T-helper 2 cell (primary cell): Measurements from ENCODE around the gene APP.
"Not testable (repeated sequence)": the region's sequence is repeated elsewhere in the genome, so short reads cannot be mapped to it uniquely, and the experiment has no call there.

ENCODE experiments used
- DNase-seq, 5 experiments: peaks; one replicate each; pipeline versions ENCODE4 v3.0.0 to v3.0.0-alpha.2; 2012 to 2022

APP gene

DNA sequence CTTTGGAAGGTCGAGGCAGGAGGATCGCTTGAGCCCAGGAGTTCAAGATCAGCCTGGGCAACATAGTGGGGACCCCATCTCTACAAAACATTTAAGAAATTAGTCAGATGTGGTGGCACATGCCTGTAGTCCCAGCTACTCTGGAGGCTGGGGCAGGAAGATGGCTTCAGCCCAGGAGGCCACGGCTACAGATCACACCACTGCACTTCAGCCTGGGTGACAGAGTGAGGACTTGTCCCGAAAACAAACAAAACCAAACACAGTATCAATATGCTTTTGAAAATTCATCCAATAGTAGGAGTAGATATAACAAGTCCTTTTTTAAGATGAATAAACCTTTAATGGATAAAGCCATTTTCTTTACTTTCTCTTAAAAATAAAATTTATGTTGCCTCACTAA lies 8.5 kb downstream of the APP start:
- DNase-seq: no peak

- no peak for DNase-seq
Observed at GRCh38 chr21:26159869-26160268, 10.7 kb downstream of the APP start.

GRCh38 chr21:26157801-26158200 lies 12.8 kb downstream of the APP start:
- no peak for DNase-seq

DNA sequence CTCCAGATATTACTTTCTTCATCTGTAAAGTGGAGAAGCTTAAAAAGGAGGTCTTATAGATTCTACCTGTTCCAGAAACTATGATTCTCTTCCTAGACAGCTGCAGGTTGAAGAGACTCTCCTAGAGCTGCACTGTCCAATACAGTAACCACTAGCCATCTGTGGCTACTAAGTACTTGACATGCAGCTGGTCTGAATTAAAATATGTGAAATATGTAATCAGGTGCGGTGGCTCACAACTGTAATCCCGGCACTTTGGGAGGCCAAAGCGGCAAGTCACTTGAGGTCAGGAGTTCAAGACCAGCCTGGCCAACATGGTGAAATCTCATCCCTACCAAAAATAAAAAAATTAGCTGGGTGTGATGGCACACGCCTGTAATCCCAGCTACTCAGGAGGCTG lies 15.8 kb downstream of the APP start:
- DNase-seq: no peak

DNA sequence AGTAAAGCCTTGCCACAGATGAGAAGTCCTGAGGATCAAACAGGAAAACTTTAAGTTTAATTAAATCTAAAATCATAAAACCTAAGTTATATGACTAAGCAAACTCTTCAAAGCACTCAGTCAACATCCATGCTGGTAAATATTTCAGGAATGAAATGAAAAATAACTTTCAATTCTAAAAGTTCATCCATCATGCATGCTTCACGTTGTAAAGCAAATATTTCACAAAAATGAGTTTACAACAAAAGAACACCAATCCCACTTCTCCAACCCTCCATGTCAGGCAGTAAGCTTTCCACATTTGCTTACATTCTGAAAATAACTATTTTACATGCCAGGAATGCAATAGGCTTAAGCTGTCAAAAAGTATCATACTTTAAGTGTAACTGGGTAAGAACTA lies 16.8 kb downstream of the APP start:
- no peak for DNase-seq

DNA sequence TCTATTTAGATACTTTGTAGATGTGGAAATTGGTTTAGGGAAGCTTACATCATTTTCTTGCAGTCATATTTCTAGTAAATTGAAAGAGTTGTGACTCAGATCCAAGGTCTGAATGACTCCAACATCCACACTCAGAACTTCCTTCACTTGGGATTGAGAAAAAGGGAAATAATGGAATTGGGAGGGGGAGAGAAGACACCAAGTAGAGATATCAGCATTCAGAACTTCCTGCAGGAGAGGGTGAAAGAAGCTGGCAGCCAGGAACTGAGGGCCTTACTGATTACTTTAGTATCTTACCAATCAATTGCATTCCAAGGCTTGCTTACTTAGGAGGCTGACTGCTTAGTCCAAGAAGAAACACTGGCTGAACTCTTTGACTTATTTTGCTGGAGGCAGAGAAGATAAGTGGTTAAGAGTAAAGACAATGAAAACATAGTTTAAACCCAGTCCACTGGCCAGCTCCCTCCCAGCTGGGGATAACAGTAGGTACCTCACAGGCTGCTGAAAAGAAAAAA lies 21.7 kb downstream of the APP start:
- no peak for DNase-seq

DNA sequence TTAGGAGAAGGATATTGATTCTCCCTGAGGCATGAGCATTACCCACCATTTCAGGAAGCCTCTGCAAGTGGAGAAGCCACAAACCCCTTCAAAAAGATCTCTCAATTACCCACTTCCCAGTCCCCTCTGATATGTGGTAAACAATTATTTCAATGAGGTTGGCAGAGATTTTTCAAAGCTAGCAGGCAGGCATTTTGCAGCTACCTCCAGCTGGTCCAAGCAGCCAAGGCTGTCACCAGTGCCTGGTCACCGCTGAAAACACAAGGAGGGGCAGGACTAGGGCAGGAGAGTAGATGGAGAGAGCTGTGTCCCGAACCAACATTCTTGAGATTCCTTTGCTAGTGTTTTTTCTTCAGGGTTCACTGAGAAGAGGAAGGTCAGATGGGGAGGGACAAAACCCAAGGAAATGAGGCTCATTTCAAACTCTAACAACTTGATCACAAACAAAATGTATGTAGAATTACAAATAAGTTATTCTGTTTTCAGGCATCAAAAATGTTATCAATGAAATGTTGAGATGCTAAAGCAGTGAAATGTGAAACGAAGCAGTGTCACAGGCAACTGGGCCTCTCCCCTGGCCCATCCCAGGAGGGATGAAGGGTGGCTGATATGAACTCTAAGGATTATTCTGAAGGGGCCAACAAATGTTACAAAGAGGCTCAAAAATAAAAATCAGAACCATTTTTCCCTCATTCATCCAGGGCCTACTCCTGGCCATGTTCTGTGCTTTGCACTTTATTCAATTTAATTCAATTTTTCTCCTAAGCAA lies 22.3 kb downstream of the APP start:
- peak in 1 of 5 experiments; percentile 12 for DNase-seq

- peak in 1 of 5 experiments; percentile 35 for DNase-seq
Observed at GRCh38 chr21:26147535-26147934, 23.0 kb downstream of the APP start.

GRCh38 chr21:26146681-26147080 lies 23.9 kb downstream of the APP start:
- no peak for DNase-seq

- DNase-seq: no peak
Observed at GRCh38 chr21:26144031-26144430, 26.5 kb downstream of the APP start.

DNA sequence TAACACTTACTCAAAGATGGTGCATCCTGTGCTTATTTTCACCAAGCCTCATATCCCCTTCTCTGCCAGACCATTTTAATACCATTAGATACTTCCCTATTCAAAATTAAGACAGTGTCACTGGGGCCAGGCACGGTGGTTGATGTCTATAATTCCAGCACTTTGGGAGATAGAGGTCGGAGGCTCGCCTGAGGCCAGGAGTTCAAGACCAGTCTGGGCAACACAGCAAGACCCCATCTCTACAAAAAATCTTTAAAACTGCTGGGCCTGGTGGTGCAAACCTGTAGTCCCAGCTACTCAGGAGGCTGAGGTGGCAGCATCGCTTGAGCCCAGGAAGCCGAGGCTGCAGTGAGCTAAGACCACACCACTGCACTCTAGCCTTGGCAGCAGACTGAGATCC lies 28.2 kb downstream of the APP start:
- no peak for DNase-seq

- DNase-seq: no peak
Observed at GRCh38 chr21:26140926-26141325, 29.6 kb downstream of the APP start.

DNA sequence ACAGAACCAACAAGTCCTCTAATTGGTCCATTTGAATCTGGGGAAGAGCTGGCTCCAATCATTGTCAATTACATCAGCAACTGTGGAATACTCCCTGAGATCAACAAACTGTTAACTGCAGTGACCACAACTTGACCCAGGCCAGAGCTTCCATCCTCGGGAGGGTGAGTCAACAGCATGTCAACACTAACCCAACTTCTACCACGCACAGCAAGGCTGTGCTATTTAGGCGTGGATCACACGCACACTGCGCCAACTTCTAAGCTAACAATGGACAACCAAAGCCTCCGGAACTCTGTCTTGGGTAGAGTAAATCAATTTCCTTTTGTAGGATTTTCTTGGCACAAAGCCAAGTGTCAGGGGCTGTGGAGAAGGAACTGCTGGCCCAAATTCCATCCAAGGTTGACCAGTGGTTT lies 30.4 kb downstream of the APP start:
- no peak for DNase-seq

DNA sequence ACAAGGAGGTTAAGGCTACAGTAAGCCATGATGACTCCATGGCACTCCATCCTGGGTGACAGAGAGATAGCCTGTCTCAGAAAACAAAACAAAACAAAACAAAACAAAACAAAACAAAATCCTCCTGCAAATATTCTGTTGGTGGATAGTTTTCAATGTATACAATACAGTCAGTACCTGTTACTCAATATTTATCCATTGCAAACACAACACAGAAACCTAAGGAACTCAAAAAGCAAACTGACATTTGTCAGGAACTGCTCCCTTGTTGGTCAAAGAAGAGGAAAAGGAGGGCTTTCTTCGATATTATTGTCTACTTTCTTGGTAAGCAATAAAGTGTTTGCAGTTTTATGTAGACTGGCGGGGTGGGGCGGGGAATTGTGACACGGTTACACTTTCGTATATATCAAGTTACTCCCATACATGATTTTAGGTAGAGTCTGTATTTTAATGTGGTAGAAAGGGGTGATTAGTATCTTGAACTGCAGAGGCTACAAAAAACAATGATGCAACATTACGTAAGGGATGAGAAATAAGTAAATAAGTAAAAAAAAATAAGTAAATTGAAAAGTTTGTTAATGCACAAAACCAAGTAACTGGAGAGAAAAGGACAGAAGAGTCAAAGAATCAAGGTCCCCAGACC lies 31.8 kb downstream of the APP start:
- DNase-seq: no peak

DNA sequence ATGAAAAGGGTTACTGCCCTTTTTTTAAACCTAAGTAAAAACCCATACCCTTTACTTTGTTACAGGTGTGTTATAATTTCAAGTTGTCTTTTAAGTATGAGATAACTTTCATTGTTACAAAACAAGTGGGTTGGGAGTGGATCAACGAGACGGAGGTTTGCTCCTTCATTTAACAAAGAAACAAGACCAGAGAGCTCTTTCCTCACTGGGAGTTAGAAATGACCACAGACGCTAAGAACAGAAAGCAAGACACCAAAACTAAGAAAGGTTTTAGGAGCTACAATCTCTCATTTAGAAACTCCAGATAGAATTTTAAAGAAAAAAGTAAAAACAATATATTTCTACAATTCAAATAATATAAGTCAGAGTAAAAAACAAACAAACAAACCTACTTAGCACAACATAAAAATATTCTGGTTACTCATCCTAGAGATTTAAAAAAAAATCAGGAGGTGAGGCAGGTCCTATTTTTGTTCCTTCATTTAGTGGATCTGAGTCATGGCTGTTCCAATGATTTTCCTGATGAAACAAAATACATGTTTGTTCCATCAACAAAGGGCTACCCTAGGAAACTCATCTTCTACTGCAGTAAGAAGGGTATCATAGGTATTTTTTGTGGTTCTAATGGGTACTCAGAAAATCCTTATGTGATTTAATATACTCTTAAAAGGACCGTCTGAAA lies 33.0 kb downstream of the APP start:
- no peak for DNase-seq

GRCh38 chr21:26136671-26137070 lies 33.9 kb downstream of the APP start:
- peak in 1 of 5 experiments; percentile 76 for DNase-seq

- DNase-seq: no peak
Observed at GRCh38 chr21:26135520-26135919, 35.0 kb downstream of the APP start.

GRCh38 chr21:26131554-26131953 lies 39.0 kb downstream of the APP start:
- peak in 1 of 5 experiments; percentile 60 for DNase-seq

GRCh38 chr21:26131053-26131452 lies 39.5 kb downstream of the APP start:
- not testable (repeated sequence) for DNase-seq

- DNase-seq: no peak
Observed at GRCh38 chr21:26130249-26130881, 40.2 kb downstream of the APP start.

GRCh38 chr21:26127918-26128317 lies 42.7 kb downstream of the APP start:
- no peak for DNase-seq

DNA sequence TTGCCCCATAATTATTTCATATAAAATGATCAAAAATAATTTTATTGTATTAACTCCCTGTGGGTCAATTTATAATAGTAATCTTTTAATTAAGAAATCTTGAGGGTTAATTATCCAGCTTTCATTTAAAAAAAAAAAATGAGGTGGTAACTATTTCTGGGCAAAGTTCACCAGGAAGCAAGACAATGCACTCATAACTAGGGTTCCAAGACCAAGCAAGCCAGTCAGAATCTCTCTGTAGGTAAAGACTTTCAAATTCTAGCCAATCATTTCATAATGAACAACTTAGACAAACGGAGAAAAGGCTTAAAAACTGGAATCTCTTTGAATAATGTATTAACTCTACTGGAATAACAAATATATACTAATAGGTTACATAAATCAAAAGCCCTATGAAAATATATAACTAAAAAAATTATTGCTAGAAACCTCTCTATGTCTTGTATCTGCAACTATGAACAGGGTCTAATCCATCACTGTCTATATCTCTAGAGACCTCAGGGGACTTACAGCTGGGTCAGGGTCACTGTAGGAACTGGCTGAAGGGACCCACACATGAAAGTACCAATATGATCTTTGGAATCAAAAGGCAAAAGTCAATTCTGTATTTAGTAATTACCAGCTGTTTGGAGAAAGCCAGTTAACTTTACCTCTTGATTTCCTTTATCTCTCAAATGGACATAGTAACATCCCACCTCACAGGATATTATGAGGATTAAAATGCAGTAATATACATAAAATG lies 43.3 kb downstream of the APP start:
- DNase-seq: no peak
